ENCODE measurements around the gene DDX54. TPM values are rescaled to one million over a fixed set of nuclear protein-coding genes. Genes with fewer than 3 reads are reported as not detected.

The DDX54 gene
- total RNA-seq, 1 donor from 2014 or later, result 53.5 TPM

GRCh38 chr12:113232089-113232839, 47.0 kb upstream of the DDX54 start:
- Histone ChIP-seq H3K4me1 (ENCODE audit: insufficient read depth, low read length) (peaks cover 33% of the 10 kb centered on the region), H3K27me3 (ENCODE audit: insufficient read depth, low read length) (no peaks in the 10 kb centered on the region), H2AFZ (ENCODE audit: low read depth, low read length) (no peak overlapping the region), H3K36me3 (ENCODE audit: insufficient read depth, low read length) (no peaks in the 10 kb centered on the region), H4K20me1 (ENCODE audit: insufficient read depth, low read length) (no peaks in the 10 kb centered on the region), H3K4me3 (ENCODE audit: insufficient read depth, low read depth, low read length) (no peak overlapping the region), H3K27ac (ENCODE audit: low read depth, low read length) (peak overlapping the region; percentile 72), H3K9me3 (ENCODE audit: insufficient read depth, low read depth, low read length) (no peaks in the 10 kb centered on the region), H3K9ac (ENCODE audit: low read length) (peak overlapping the region; percentile 66), H3K79me2 (ENCODE audit: insufficient read depth, low read length) (no peaks in the 10 kb centered on the region), H3K4me2 (ENCODE audit: low read length) (peak overlapping the region; percentile 62)
- no peak for FAIRE-seq
- H3K4me3 Mint-ChIP-seq (ENCODE audit: unreplicated experiment), result no peak overlapping the region
- H3K27ac Mint-ChIP-seq (ENCODE audit: unreplicated experiment), result peak overlapping the region; percentile 82
- no peaks in the 10 kb centered on the region for H3K27me3 Mint-ChIP-seq (ENCODE audit: low read depth, unreplicated experiment)
- H3K36me3 Mint-ChIP-seq (ENCODE audit: low read depth, unreplicated experiment), result peaks cover 33% of the 10 kb centered on the region
- no peak for TF ChIP-seq EZH2 (IDR thresholded peaks at IDR 0.05; ENCODE audit: insufficient read depth, low read length)
- TF ChIP-seq CTCF (IDR thresholded peaks at IDR 0.05; ENCODE audit: insufficient read depth, low read depth, low read length), result no peak
- H3K4me1 Mint-ChIP-seq (ENCODE audit: low read depth, unreplicated experiment), result peaks cover 25% of the 10 kb centered on the region
- no peaks in the 10 kb centered on the region for H3K9me3 Mint-ChIP-seq (ENCODE audit: unreplicated experiment)
- no peak for DNase-seq (ENCODE audit: low read depth)

- peaks cover 25% of the 10 kb centered on the region for H3K4me1 Mint-ChIP-seq (ENCODE audit: low read depth, unreplicated experiment)
- Histone ChIP-seq H3K4me3 (ENCODE audit: insufficient read depth, low read depth, low read length) (no peak overlapping the region), H3K27me3 (ENCODE audit: insufficient read depth, low read length) (no peaks in the 10 kb centered on the region), H3K27ac (ENCODE audit: low read depth, low read length) (peak overlapping the region; percentile 72), H3K79me2 (ENCODE audit: insufficient read depth, low read length) (no peaks in the 10 kb centered on the region), H3K9me3 (ENCODE audit: insufficient read depth, low read depth, low read length) (no peaks in the 10 kb centered on the region), H4K20me1 (ENCODE audit: insufficient read depth, low read length) (no peaks in the 10 kb centered on the region), H3K4me2 (ENCODE audit: low read length) (peak overlapping the region; percentile 16), H2AFZ (ENCODE audit: low read depth, low read length) (peak overlapping the region; percentile 15), H3K9ac (ENCODE audit: low read length) (peak overlapping the region; percentile 66), H3K4me1 (ENCODE audit: insufficient read depth, low read length) (peaks cover 33% of the 10 kb centered on the region), H3K36me3 (ENCODE audit: insufficient read depth, low read length) (no peaks in the 10 kb centered on the region)
- FAIRE-seq (no peak), DNase-seq (ENCODE audit: low read depth) (peak; percentile 95)
- H3K27me3 Mint-ChIP-seq (ENCODE audit: low read depth, unreplicated experiment), result no peaks in the 10 kb centered on the region
- H3K4me3 Mint-ChIP-seq (ENCODE audit: unreplicated experiment), result no peak overlapping the region
- TF ChIP-seq CTCF (IDR thresholded peaks at IDR 0.05; ENCODE audit: insufficient read depth, low read depth, low read length) (no peak), EZH2 (IDR thresholded peaks at IDR 0.05; ENCODE audit: insufficient read depth, low read length) (no peak)
- H3K36me3 Mint-ChIP-seq (ENCODE audit: low read depth, unreplicated experiment), result peaks cover 30% of the 10 kb centered on the region
- H3K27ac Mint-ChIP-seq (ENCODE audit: unreplicated experiment), result peak overlapping the region; percentile 82
- no peaks in the 10 kb centered on the region for H3K9me3 Mint-ChIP-seq (ENCODE audit: unreplicated experiment)
These were observed 46.2 kb upstream of the DDX54 start for GRCh38 chr12:113231235-113232088.

Measured in astrocyte (in vitro differentiated cells and primary cell).